K562 (cell line): ENCODE results near the gene LRFN2. TPM values are rescaled to one million over a fixed set of nuclear protein-coding genes. Genes with fewer than 3 reads are reported as not detected.

Experiments used
- polyA plus RNA-seq, 8 experiments: library from polyadenylated mRNA; depleted of rRNA in 4 of 8; stranded (reverse) in 5 of 8; unstranded in 3 of 8; fragments of >200 nt; fragmentation: Nextera tagmentation in 2 of 8; fragmentation: Illumina TruSeq in 1 of 8; extraction: Ambion mirVana in 2 of 8; extraction: Trizol in 1 of 8; gene quantifications; 2 replicates each; pipeline versions ENCODE4 v1.2.1 to v1.2.3, GENCODE V29; 2011 to 2014; ENCODE audit warnings: inconsistent platforms in 1 of 8, missing spikeins in 1 of 8
- total RNA-seq, 7 experiments: library from RNA; depleted of rRNA in 6 of 7; stranded (reverse); fragments of >200 nt in 6 of 7; fragmentation: Illumina TruSeq in 2 of 7; extraction: Trizol in 2 of 7; gene quantifications; 2 replicates each; pipeline versions ENCODE4 v1.2.1 to v1.2.3, GENCODE V29; 2011 to 2021; ENCODE audit warnings: low replicate concordance in 1 of 7
- TF ChIP-seq, protein P1 (sequence below), 2 experiments: fragments of 450-650 bp in 1 of 2; sonication (generic) in 1 of 2; formaldehyde crosslinking in 1 of 2; IDR thresholded peaks; 2 replicates each; pipeline versions ENCODE4 v1.7.1 to v1.9.0; 2016 to 2022; ENCODE audit warnings: inconsistent platforms in 1 of 2, mild to moderate bottlenecking in 1 of 2, missing genetic modification reagents in 1 of 2

The LRFN2 gene
- total and polyA plus RNA-seq, 9 of the 15 experiments (the other 6 are each of a cell fraction or from before 2014, with no cell fraction given) = not detected

DNA sequence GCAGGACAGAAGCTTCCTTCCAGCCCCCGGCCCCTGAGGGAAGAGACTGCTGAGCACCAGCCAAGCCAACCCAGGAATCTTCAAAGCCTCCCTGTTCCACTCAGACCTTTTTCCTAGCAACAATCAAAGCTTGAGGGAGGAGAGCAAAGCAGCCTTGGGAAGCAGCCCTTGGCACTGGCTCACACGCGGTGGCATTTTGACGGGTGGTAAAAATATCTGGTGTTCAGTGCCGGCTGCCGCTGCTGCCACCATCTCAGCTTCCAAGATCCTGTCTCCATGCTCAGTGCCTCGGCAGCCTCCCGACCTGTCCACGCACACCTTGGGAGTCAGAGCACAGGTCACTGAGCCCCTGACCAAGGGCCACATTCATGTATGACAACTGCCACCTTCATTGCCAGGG is 170.1 kb downstream of the LRFN2 start (continued):
- TF ChIP-seq, protein P1, sequence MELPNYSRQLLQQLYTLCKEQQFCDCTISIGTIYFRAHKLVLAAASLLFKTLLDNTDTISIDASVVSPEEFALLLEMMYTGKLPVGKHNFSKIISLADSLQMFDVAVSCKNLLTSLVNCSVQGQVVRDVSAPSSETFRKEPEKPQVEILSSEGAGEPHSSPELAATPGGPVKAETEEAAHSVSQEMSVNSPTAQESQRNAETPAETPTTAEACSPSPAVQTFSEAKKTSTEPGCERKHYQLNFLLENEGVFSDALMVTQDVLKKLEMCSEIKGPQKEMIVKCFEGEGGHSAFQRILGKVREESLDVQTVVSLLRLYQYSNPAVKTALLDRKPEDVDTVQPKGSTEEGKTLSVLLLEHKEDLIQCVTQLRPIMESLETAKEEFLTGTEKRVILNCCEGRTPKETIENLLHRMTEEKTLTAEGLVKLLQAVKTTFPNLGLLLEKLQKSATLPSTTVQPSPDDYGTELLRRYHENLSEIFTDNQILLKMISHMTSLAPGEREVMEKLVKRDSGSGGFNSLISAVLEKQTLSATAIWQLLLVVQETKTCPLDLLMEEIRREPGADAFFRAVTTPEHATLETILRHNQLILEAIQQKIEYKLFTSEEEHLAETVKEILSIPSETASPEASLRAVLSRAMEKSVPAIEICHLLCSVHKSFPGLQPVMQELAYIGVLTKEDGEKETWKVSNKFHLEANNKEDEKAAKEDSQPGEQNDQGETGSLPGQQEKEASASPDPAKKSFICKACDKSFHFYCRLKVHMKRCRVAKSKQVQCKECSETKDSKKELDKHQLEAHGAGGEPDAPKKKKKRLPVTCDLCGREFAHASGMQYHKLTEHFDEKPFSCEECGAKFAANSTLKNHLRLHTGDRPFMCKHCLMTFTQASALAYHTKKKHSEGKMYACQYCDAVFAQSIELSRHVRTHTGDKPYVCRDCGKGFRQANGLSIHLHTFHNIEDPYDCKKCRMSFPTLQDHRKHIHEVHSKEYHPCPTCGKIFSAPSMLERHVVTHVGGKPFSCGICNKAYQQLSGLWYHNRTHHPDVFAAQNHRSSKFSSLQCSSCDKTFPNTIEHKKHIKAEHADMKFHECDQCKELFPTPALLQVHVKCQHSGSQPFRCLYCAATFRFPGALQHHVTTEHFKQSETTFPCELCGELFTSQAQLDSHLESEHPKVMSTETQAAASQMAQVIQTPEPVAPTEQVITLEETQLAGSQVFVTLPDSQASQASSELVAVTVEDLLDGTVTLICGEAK (IDR thresholded peaks at IDR 0.05) = no peak
- TF ChIP-seq, protein P1 (CRISPR knock-in tag; IDR thresholded peaks at IDR 0.05) = no peak
- TF ChIP-seq, all 486 proteins: peak for 0
